Measurements from ENCODE around the gene RNF212. TPM values are rescaled to one million over a fixed set of nuclear protein-coding genes. Genes with fewer than 3 reads are reported as not detected.

Gene RNF212
- total and polyA plus RNA-seq, 10 of the 15 experiments (the other 5 are each of a cell fraction or from before 2014, with no cell fraction given) = not detected

- POLR2A ChIA-PET = interaction anchor here (1.3 kb wide), 1 partner anchor 37 kb away, joined by 3 read pairs; no protein-coding TSS in a partner anchor
- TF ChIP-seq GATAD2B (conservative IDR thresholded peaks at IDR 0.05; ENCODE audit: low read depth) = no peak
- no peak for TF ChIP-seq ATF2 (IDR thresholded peaks at IDR 0.05; ENCODE audit: low read length)
- no peak for TF ChIP-seq ZNF274 (IDR thresholded peaks at IDR 0.05; ENCODE audit: insufficient read depth, insufficient read length)
- peak; percentile 99 to 100 (median 99); a peak in 5 of 6 replicates for TF ChIP-seq CTCF (IDR thresholded peaks at IDR 0.05 in 2 of 3, conservative IDR thresholded peaks at IDR 0.05 in 1 of 3; ENCODE audit: control insufficient read depth in 2 of 3, extremely low read depth in 1 of 3, insufficient read depth in 1 of 3, low read depth in 3 of 3, low read length in 3 of 3)
- TF ChIP-seq SMC3 (IDR thresholded peaks at IDR 0.05; ENCODE audit: borderline replicate concordance, low read length) = peak; percentile 100
- peak; percentile 40 for TF ChIP-seq SP1 (IDR thresholded peaks at IDR 0.05; ENCODE audit: low read depth, low read length)
- TF ChIP-seq EGR1 (IDR thresholded peaks at IDR 0.05; ENCODE audit: borderline replicate concordance in 1 of 2, low read depth in 2 of 2, low read length in 2 of 2) = peak in 1 of 2 experiments; percentile 89; a peak in 2 of 3 replicates
- TF ChIP-seq RFX5 (IDR thresholded peaks at IDR 0.05; ENCODE audit: low read depth, low read length) = 0 out of 2 replicates have a peak, but pooled peaks have one; percentile 36
- peak; percentile 51; the same call in 1 of the 2 replicates for TF ChIP-seq IRF4 (IDR thresholded peaks at IDR 0.05; ENCODE audit: low read depth, low read length)
- TF ChIP-seq POU2F2 (IDR thresholded peaks at IDR 0.05; ENCODE audit: borderline replicate concordance, low read depth, low read length) = peak; percentile 76; the same call in 2 of the 3 replicates
- 0 out of 2 replicates have a peak, but pooled peaks have one; percentile 34 for TF ChIP-seq FOXM1 (IDR thresholded peaks at IDR 0.05; ENCODE audit: low read depth, low read length)
- peak; percentile 55; the same call in 1 of the 2 replicates for TF ChIP-seq ESRRA (IDR thresholded peaks at IDR 0.05; ENCODE audit: low read length)
- peak; percentile 28; the same call in 1 of the 2 replicates for TF ChIP-seq JUND (IDR thresholded peaks at IDR 0.05; ENCODE audit: low read depth, low read length)
- peak; percentile 18; the same call in 1 of the 2 replicates for TF ChIP-seq ATF3 (IDR thresholded peaks at IDR 0.05; ENCODE audit: borderline replicate concordance, extremely low read depth, low read depth, low read length)
- 0 out of 2 replicates have a peak, but pooled peaks have one; percentile 43 for TF ChIP-seq TBL1XR1 (IDR thresholded peaks at IDR 0.05; ENCODE audit: low read depth, low read length)
- TF ChIP-seq YY1 (IDR thresholded peaks at IDR 0.05; ENCODE audit: low read depth, low read length) = peak; percentile 61; the same call in 1 of the 2 replicates
- peak; percentile 100 for TF ChIP-seq RAD21 (IDR thresholded peaks at IDR 0.05; ENCODE audit: insufficient read depth, low read depth, low read length)
Measured at GRCh38 chr4:1130316-1131186, 17.2 kb upstream of the RNF212 start.

More at GRCh38 chr4:1130316-1131186, 17.2 kb upstream of the RNF212 start:
- Histone ChIP-seq H3K27ac (ENCODE audit: control insufficient read depth, insufficient read depth) (no peak overlapping the region), H3K27me3 (replicated peaks in 1 of 2; ENCODE audit: control insufficient read depth in 2 of 2, insufficient read depth in 2 of 2, low read length in 1 of 2) (no peaks in the 10 kb centered on the region), H4K20me1 (ENCODE audit: control insufficient read depth, insufficient read depth) (no peaks in the 10 kb centered on the region), H3K9ac (ENCODE audit: control insufficient read depth, insufficient read depth, low read length) (no peak overlapping the region), H3K9me3 (replicated peaks; ENCODE audit: control insufficient read depth, insufficient read depth, low read length) (no peaks in the 10 kb centered on the region), H3K79me2 (ENCODE audit: control insufficient read depth, insufficient read depth, low read length) (no peaks in the 10 kb centered on the region), H2AFZ (ENCODE audit: control insufficient read depth, low read depth, low read length) (peak overlapping the region; percentile 52; the same call in 1 of the 2 replicates), H3K4me2 (ENCODE audit: control insufficient read depth, insufficient read depth) (no peak overlapping the region), H3K4me1 (ENCODE audit: control insufficient read depth, insufficient read depth, low read length) (no peaks in the 10 kb centered on the region; the same call in 1 of the 2 replicates), H3K4me3 (no peak overlapping the region), H3K36me3 (ENCODE audit: control insufficient read depth in 2 of 2, insufficient read depth in 2 of 2, low read length in 1 of 2) (no peaks in the 10 kb centered on the region)
- ChIA-PET RAD21 (ENCODE audit: unreplicated experiment) (interaction anchor here (0.8 to 3.6 kb wide), 14 partner anchors 9 to 220 kb away, joined by 3 to 40 read pairs (median 4); partner anchors contain the start of genes MAEA and UVSSA), SMC1A (ENCODE audit: uncharacterized antibody, unreplicated experiment) (interaction anchor here (0.8 to 5.6 kb wide), 20 partner anchors 9 to 426 kb away, joined by 3 to 65 read pairs (median 4); partner anchors contain the start of gene UVSSA), CTCF (interaction anchor here (0.6 to 5.8 kb wide), 32 partner anchors 9 to 499 kb away, joined by 3 to 113 read pairs (median 4); partner anchors contain the start of genes MAEA and UVSSA)
- peak; percentile 95 for FAIRE-seq
- intact Hi-C loops (cut with micrococcal nuclease; ENCODE audit: unreplicated experiment) = loop anchor here (1.0 to 5.0 kb wide), 5 partner anchors 117 to 221 kb away; partner anchors contain the start of genes CTBP1, MAEA and UVSSA
- BruUV-seq (replicated peaks) = no TSS peak
- ATAC-seq = peak; percentile 100
- WGBS (ENCODE audit: insufficient coverage, insufficient replicate concordance, low lambda C conversion rate, missing lambda C conversion rate) = 24% methylated on average over 13 of the region's 13 CpGs
- DNase-seq (ENCODE audit: low read depth, low spot score) = peak; percentile 57
- in situ Hi-C loops (cut with MboI) = loop anchor here (5.0 kb wide), 1 partner anchor 222 kb away; no protein-coding TSS in a partner anchor

Data from GM12878 (cell line).